ENCODE results near the gene ADAM8.

DNA sequence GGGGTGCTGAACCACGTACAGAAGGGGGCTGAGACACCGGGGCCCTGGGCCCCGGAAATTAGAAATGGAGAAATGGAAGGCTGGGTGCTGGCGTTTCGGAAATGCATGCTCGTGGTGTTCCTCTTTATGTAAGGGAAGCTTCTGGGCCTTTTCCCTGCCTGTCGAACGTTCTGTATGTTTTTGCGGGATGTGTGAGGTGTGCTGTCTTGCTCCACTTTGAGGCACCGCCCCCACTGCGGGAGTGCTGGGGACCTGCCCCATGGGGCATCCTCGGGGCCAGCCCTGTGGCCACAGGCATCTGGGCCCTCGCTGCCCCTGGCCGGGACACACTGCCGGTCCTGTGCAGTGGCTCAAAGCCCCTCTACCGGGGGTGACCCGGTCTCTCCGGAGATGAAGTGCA, 40.7 kb downstream of the ADAM8 start:
- TF ChIP-seq, protein P1, sequence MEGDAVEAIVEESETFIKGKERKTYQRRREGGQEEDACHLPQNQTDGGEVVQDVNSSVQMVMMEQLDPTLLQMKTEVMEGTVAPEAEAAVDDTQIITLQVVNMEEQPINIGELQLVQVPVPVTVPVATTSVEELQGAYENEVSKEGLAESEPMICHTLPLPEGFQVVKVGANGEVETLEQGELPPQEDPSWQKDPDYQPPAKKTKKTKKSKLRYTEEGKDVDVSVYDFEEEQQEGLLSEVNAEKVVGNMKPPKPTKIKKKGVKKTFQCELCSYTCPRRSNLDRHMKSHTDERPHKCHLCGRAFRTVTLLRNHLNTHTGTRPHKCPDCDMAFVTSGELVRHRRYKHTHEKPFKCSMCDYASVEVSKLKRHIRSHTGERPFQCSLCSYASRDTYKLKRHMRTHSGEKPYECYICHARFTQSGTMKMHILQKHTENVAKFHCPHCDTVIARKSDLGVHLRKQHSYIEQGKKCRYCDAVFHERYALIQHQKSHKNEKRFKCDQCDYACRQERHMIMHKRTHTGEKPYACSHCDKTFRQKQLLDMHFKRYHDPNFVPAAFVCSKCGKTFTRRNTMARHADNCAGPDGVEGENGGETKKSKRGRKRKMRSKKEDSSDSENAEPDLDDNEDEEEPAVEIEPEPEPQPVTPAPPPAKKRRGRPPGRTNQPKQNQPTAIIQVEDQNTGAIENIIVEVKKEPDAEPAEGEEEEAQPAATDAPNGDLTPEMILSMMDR (conservative IDR thresholded peaks at IDR 0.05; ENCODE audit: low read length): no peak
- no peak for TF ChIP-seq EZH2phosphoT487 (IDR thresholded peaks at IDR 0.05; ENCODE audit: borderline replicate concordance, low read depth, low read length)

Data from OCI-LY7 (cell line).